HCT116 (cell line): Measurements from ENCODE around the gene GNPTG. TPM values are rescaled to one million over a fixed set of nuclear protein-coding genes. Genes with fewer than 3 reads are reported as not detected.

ENCODE experiments used
- ATAC-seq: fragments of 200-7000 bp; cut with Tn5 transposase; 2 replicates; pipeline ENCODE4 v1.9.1; 2020; ENCODE audit warnings: mild to moderate bottlenecking, moderate library complexity
- BruUV-seq: library from RNA; stranded (reverse); fragments of 400-500 nt; replicated peaks from 2 replicates; lab custom pipeline; 2021; lab: Mats Ljungman, UMichigan
- CTCF ChIA-PET: fragments of 300-600 bp; sonication (Branson Sonifier 250); formaldehyde crosslinking; loops from one replicate; lab custom pipeline; 2021; ENCODE audit warnings: antibody characterized with exemption; lab: Charles Lee
- POLR2A ChIA-PET: fragments of 300-600, 350-600 bp; sonication (Branson Sonifier 250); formaldehyde crosslinking; loops from one replicate; lab custom pipeline; 2021; ENCODE audit warnings: antibody characterized with exemption; lab: Charles Lee
- RAD21 ChIA-PET, 2 experiments: fragments of 300-600 bp; sonication (Branson Sonifier 250); formaldehyde crosslinking; loops; one replicate each; lab custom pipeline; 2023; ENCODE audit warnings: low total read pairs in 2 of 2; ENCODE audit not compliant: uncharacterized antibody in 2 of 2, unreplicated experiment in 2 of 2, low non-redundant PET in 1 of 2; lab: Charles Lee
- DNase-seq: peaks from one replicate; pipeline ENCODE4 v3.0.0-alpha.2; 2010; ENCODE audit warnings: low read depth, low spot score
- H2AFZ ChIP-seq: fragments of 200-600 bp; shearing (Covaris generic), sonication (generic); 2 replicates; pipeline ENCODE4 v1.6.1; 2017; ENCODE audit warnings: low read depth, mixed run types, mixed read lengths, antibody characterized with exemption, low read length; ENCODE audit not compliant: poor library complexity, severe bottlenecking
- H3K27ac ChIP-seq: 2 replicates; pipeline ENCODE4 v1.5.1; 2012; ENCODE audit warnings: low read depth, low read length
- H3K27me3 ChIP-seq: fragments of 200-600 bp; sonication (generic); 2 replicates; pipeline ENCODE4 v1.6.1; 2016; ENCODE audit warnings: mixed run types, low read length, mixed read lengths; ENCODE audit not compliant: insufficient read depth
- H3K36me3 ChIP-seq, 2 experiments: fragments of 200-500 bp in 1 of 2; fragments of 200-600 bp in 1 of 2; sonication (Bioruptor generic) in 1 of 2; sonication (generic) in 1 of 2; 2 replicates each; pipeline versions ENCODE4 v1.5.1 to v1.6.1; 2014 to 2016; ENCODE audit warnings: low read length in 2 of 2, inconsistent platforms in 1 of 2, mixed read lengths in 1 of 2, mixed run types in 1 of 2; ENCODE audit not compliant: insufficient read depth in 2 of 2, control insufficient read depth in 1 of 2
- H3K4me1 ChIP-seq, 2 experiments: fragments of 200-600 bp in 1 of 2; sonication (generic) in 1 of 2; 2 replicates each; pipeline versions ENCODE4 v1.5.1 to v1.6.1; 2012 to 2017; ENCODE audit warnings: low read length in 2 of 2, inconsistent platforms in 1 of 2, mild to moderate bottlenecking in 1 of 2, mixed read lengths in 1 of 2, mixed run types in 1 of 2, moderate library complexity in 1 of 2; ENCODE audit not compliant: insufficient read depth in 2 of 2, control insufficient read depth in 1 of 2
- H3K4me2 ChIP-seq: fragments of 200-600 bp; sonication (generic); 2 replicates; pipeline ENCODE4 v1.6.1; 2017; ENCODE audit warnings: mixed run types, low read length, mixed read lengths
- H3K4me3 ChIP-seq, 2 experiments: fragments of 200-600 bp in 1 of 2; sonication (generic) in 1 of 2; replicated peaks in 1 of 2; 2 replicates each; pipeline ENCODE4 v1.5.1; 2011 to 2016; ENCODE audit warnings: low read length in 2 of 2, control low read depth in 1 of 2, low read depth in 1 of 2, mild to moderate bottlenecking in 1 of 2, mixed read lengths in 1 of 2, mixed run types in 1 of 2
- H3K79me2 ChIP-seq: fragments of 200-600 bp; sonication (generic); 2 replicates; pipeline ENCODE4 v1.6.1; 2017; ENCODE audit warnings: mild to moderate bottlenecking, mixed run types, low read length, moderate library complexity, mixed read lengths; ENCODE audit not compliant: insufficient read depth
- H3K9ac ChIP-seq: fragments of 200-600 bp; sonication (generic); 2 replicates; pipeline ENCODE4 v1.6.1; 2016; ENCODE audit warnings: low read length, mixed read lengths
- H3K9me2 ChIP-seq: fragments of 200-600 bp; sonication (generic), shearing (Covaris generic); 2 replicates; pipeline ENCODE4 v1.6.1; 2017; ENCODE audit warnings: mixed run types, mild to moderate bottlenecking, moderate library complexity; ENCODE audit not compliant: insufficient read depth
- H3K9me3 ChIP-seq, 2 experiments: fragments of 200-500 bp in 1 of 2; fragments of 200-600 bp in 1 of 2; sonication (Bioruptor generic) in 1 of 2; sonication (generic) in 1 of 2; 2 replicates each; pipeline ENCODE4 v1.6.1; 2014 to 2017; ENCODE audit warnings: low read length in 2 of 2, mixed read lengths in 2 of 2, inconsistent platforms in 1 of 2, low read depth in 1 of 2, mild to moderate bottlenecking in 1 of 2, mixed run types in 1 of 2, moderate library complexity in 1 of 2; ENCODE audit not compliant: control insufficient read depth in 1 of 2, insufficient read depth in 1 of 2
- H4K20me1 ChIP-seq: fragments of 200-600 bp; sonication (generic), shearing (Covaris generic); 2 replicates; pipeline ENCODE4 v1.6.1; 2017; ENCODE audit warnings: mixed run types, mild to moderate bottlenecking, moderate library complexity; ENCODE audit not compliant: insufficient read depth
- CBX3 ChIP-seq: IDR thresholded peaks from 2 replicates; pipeline ENCODE4 v1.6.1; 2012; ENCODE audit warnings: low read depth
- CEBPB ChIP-seq: IDR thresholded peaks from 2 replicates; pipeline ENCODE4 v1.6.1; 2012; ENCODE audit warnings: low read depth
- EGR1 ChIP-seq: IDR thresholded peaks from 2 replicates; pipeline ENCODE4 v1.6.1; 2012; ENCODE audit warnings: low read depth
- EZH2 ChIP-seq: fragments of 200-600 bp; sonication (generic); IDR thresholded peaks from 2 replicates; pipeline ENCODE4 v1.6.1; 2017; ENCODE audit warnings: antibody characterized with exemption, mixed run types
- EZH2phosphoT487 ChIP-seq: fragments of 200-600 bp; IDR thresholded peaks from 2 replicates; pipeline ENCODE4 v1.6.1; 2018; ENCODE audit warnings: antibody characterized with exemption, borderline replicate concordance
- POLR2AphosphoS5 ChIP-seq: IDR thresholded peaks from 2 replicates; pipeline ENCODE4 v1.6.1; 2011; ENCODE audit warnings: mild to moderate bottlenecking, low read depth, low read length, moderate library complexity
- RAD21 ChIP-seq: IDR thresholded peaks from 2 replicates; pipeline ENCODE4 v1.6.1; 2012; ENCODE audit warnings: low read depth, mild to moderate bottlenecking
- SIN3A ChIP-seq: IDR thresholded peaks from 2 replicates; pipeline ENCODE4 v1.6.1; 2012; ENCODE audit warnings: low read depth
- SP1 ChIP-seq: IDR thresholded peaks from 2 replicates; pipeline ENCODE4 v1.6.1; 2012; ENCODE audit warnings: low read depth
- SRF ChIP-seq: IDR thresholded peaks from 2 replicates; pipeline ENCODE4 v1.6.1; 2012; ENCODE audit warnings: low read depth
- TCF7L2 ChIP-seq: IDR thresholded peaks from 2 replicates; pipeline ENCODE4 v1.7.0; 2011; ENCODE audit warnings: borderline replicate concordance, inconsistent platforms; ENCODE audit not compliant: insufficient read depth, insufficient read length; ENCODE audit errors: extremely low read depth
- YY1 ChIP-seq: IDR thresholded peaks from 2 replicates; pipeline ENCODE4 v1.6.1; 2011; ENCODE audit warnings: low read length, low read depth, moderate library complexity, mild to moderate bottlenecking; ENCODE audit not compliant: insufficient replicate concordance; ENCODE audit errors: extremely low read depth
- ZBTB33 ChIP-seq: IDR thresholded peaks from 2 replicates; pipeline ENCODE4 v1.6.1; 2011; ENCODE audit warnings: mild to moderate bottlenecking, low read length, moderate library complexity; ENCODE audit not compliant: insufficient replicate concordance; ENCODE audit errors: extremely low read depth
- ZFX ChIP-seq: fragments of 450-650 bp; IDR thresholded peaks from 2 replicates; pipeline ENCODE4 v1.6.1; 2017
- ZNF274 ChIP-seq: fragments of 200-500 bp; sonication (Bioruptor generic); IDR thresholded peaks from 2 replicates; pipeline ENCODE4 v1.6.1; 2014; ENCODE audit warnings: mild to moderate bottlenecking, low read depth, low read length, inconsistent platforms
- intact Hi-C: fragments of 100-400 bp; cut with micrococcal nuclease; formaldehyde crosslinking; loops from 2 replicates; pipeline ENCODE4 v1.10.0; 2022
- total RNA-seq: library from RNA; stranded (reverse); gene quantifications from one replicate; pipeline ENCODE4 v1.2.1, GENCODE V29; 2021; ENCODE audit not compliant: unreplicated experiment
- TF ChIP-seq, protein P1 (sequence below): IDR thresholded peaks from 2 replicates; pipeline ENCODE4 v1.6.1; 2012; ENCODE audit warnings: low read depth
- TF ChIP-seq, protein P2 (sequence below): IDR thresholded peaks from 2 replicates; pipeline ENCODE4 v1.6.1; 2012
- TF ChIP-seq, protein P3 (sequence below): IDR thresholded peaks from 2 replicates; pipeline ENCODE4 v1.6.1; 2012

GNPTG gene
- total RNA-seq, 1 experiment from 2014 or later = 35.2 TPM

- BruUV-seq = no TSS peak
- no peak overlapping the region for H3K27ac ChIP-seq
These were observed 42.0 kb downstream of the GNPTG start for GRCh38 chr16:1393613-1394176.

More at GRCh38 chr16:1393613-1394176, 42.0 kb downstream of the GNPTG start:
- no peak for DNase-seq
- ChIA-PET RAD21 (no interaction called here), POLR2A (no interaction called here), CTCF (no interaction called here)
- H3K9ac ChIP-seq = no peak overlapping the region
- no peaks in the 10 kb centered on the region for H3K9me2 ChIP-seq
- H3K36me3 ChIP-seq = no peaks in the 10 kb centered on the region; a peak in 1 of 4 replicates
- no peaks in the 10 kb centered on the region for H4K20me1 ChIP-seq
- no peaks in the 10 kb centered on the region for H3K79me2 ChIP-seq
- H3K9me3 ChIP-seq = no peaks in the 10 kb centered on the region
- intact Hi-C loops = no loop called here
- no peak for ATAC-seq
- H3K4me3 ChIP-seq = no peak overlapping the region
- TF ChIP-seq SRF (no peak), ZFX (no peak), YY1 (no peak), CBX3 (no peak), ZNF274 (no peak), SP1 (no peak), TCF7L2 (no peak), SIN3A (no peak), POLR2AphosphoS5 (no peak), EZH2phosphoT487 (no peak), ZBTB33 (no peak), RAD21 (no peak), CEBPB (no peak), EGR1 (no peak), EZH2 (no peak)
- TF ChIP-seq, protein P1, sequence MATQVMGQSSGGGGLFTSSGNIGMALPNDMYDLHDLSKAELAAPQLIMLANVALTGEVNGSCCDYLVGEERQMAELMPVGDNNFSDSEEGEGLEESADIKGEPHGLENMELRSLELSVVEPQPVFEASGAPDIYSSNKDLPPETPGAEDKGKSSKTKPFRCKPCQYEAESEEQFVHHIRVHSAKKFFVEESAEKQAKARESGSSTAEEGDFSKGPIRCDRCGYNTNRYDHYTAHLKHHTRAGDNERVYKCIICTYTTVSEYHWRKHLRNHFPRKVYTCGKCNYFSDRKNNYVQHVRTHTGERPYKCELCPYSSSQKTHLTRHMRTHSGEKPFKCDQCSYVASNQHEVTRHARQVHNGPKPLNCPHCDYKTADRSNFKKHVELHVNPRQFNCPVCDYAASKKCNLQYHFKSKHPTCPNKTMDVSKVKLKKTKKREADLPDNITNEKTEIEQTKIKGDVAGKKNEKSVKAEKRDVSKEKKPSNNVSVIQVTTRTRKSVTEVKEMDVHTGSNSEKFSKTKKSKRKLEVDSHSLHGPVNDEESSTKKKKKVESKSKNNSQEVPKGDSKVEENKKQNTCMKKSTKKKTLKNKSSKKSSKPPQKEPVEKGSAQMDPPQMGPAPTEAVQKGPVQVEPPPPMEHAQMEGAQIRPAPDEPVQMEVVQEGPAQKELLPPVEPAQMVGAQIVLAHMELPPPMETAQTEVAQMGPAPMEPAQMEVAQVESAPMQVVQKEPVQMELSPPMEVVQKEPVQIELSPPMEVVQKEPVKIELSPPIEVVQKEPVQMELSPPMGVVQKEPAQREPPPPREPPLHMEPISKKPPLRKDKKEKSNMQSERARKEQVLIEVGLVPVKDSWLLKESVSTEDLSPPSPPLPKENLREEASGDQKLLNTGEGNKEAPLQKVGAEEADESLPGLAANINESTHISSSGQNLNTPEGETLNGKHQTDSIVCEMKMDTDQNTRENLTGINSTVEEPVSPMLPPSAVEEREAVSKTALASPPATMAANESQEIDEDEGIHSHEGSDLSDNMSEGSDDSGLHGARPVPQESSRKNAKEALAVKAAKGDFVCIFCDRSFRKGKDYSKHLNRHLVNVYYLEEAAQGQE = no peak
- TF ChIP-seq, protein P2, sequence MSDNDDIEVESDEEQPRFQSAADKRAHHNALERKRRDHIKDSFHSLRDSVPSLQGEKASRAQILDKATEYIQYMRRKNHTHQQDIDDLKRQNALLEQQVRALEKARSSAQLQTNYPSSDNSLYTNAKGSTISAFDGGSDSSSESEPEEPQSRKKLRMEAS = no peak
- TF ChIP-seq, protein P3, sequence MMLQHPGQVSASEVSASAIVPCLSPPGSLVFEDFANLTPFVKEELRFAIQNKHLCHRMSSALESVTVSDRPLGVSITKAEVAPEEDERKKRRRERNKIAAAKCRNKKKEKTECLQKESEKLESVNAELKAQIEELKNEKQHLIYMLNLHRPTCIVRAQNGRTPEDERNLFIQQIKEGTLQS = no peak
- no peak overlapping the region for H3K4me2 ChIP-seq
- H2AFZ ChIP-seq = no peak overlapping the region
- no peaks in the 10 kb centered on the region for H3K4me1 ChIP-seq
- no peaks in the 10 kb centered on the region for H3K27me3 ChIP-seq
